Vagina (tissue), 2 donors: ENCODE data around the gene FAM20B.

Experiments
- CTCF ChIP-seq, 3 experiments: fragments of 450-650 bp in 2 of 3; fragments of 200-600 bp in 1 of 3; sonication (generic) in 1 of 3; IDR thresholded peaks; one replicate each; pipeline ENCODE4 v1.5.1; 2017 to 2019; ENCODE audit warnings: antibody characterized with exemption in 3 of 3, mild to moderate bottlenecking in 2 of 3, moderate library complexity in 2 of 3
- POLR2A ChIP-seq, 2 donors: fragments of 450-650 bp; IDR thresholded peaks; one replicate each; pipeline ENCODE4 v1.6.1; 2017; ENCODE audit warnings: antibody characterized with exemption in 2 of 2, mild to moderate bottlenecking in 2 of 2, moderate library complexity in 2 of 2
- POLR2AphosphoS5 ChIP-seq, 2 donors: sonication (generic); formaldehyde crosslinking; IDR thresholded peaks; one replicate each; pipeline ENCODE4 v1.9.0; 2017; ENCODE audit warnings: antibody characterized with exemption in 2 of 2, mild to moderate bottlenecking in 2 of 2, low read depth in 1 of 2; ENCODE audit not compliant: insufficient read depth in 1 of 2

- TF ChIP-seq CTCF (IDR thresholded peaks at IDR 0.05) (peak in 1 of 3 experiments; percentile 10), POLR2AphosphoS5 (IDR thresholded peaks at IDR 0.05; ENCODE audit: insufficient read depth in 1 of 2, low read depth in 1 of 2) (peak; percentile 76 to 87), POLR2A (IDR thresholded peaks at IDR 0.05) (peak in 1 of 2 donors; percentile 60)
Measured at GRCh38 chr1:179081687-179082332, 56.1 kb downstream of the FAM20B start, which contains the start of gene TOR3A.
